SK-N-SH (cell line): ENCODE measurements around the gene ACOT8. TPM values are rescaled to one million over a fixed set of nuclear protein-coding genes. Genes with fewer than 3 reads are reported as not detected.

ENCODE experiments used
- CTCF ChIA-PET: fragments of 300-600, 350-600 bp; formaldehyde crosslinking; extraction: SDS; loops from one replicate; lab custom pipeline; 2021; lab: Yijun Ruan, JAX
- POLR2A ChIA-PET: fragments of 350-600 bp; sonication (Branson Sonifier 250); formaldehyde crosslinking; extraction: SDS; loops from one replicate; lab custom pipeline; 2020; ENCODE audit warnings: antibody characterized with exemption, inconsistent platforms; lab: Yijun Ruan, JAX
- DNase-seq: peaks from one replicate; pipeline ENCODE4 v3.0.0; 2012
- H2AFZ ChIP-seq: fragments of 200-600 bp; sonication (generic); 2 replicates; pipeline ENCODE4 v1.8.1; 2016; ENCODE audit warnings: antibody characterized with exemption, mild to moderate bottlenecking, low read depth
- H3F3A ChIP-seq: fragments of 200-600 bp; sonication (generic); replicated peaks from 2 replicates; pipeline ENCODE3; 2016; ENCODE audit warnings: antibody characterized with exemption, mild to moderate bottlenecking; ENCODE audit not compliant: insufficient read depth
- H3K27ac ChIP-seq, 2 experiments: fragments of 200-500 bp in 1 of 2; fragments of 200-600 bp in 1 of 2; sonication (Bioruptor generic) in 1 of 2; sonication (generic), shearing (Covaris generic) in 1 of 2; 2 replicates each; pipeline versions ENCODE4 v1.5.1 to v1.6.1; 2014 to 2016; ENCODE audit warnings: low read depth in 2 of 2, inconsistent platforms in 1 of 2, low read length in 1 of 2, mild to moderate bottlenecking in 1 of 2, mixed read lengths in 1 of 2
- H3K27me3 ChIP-seq: fragments of 200-600 bp; sonication (generic), shearing (Covaris generic); 2 replicates; pipeline ENCODE4 v1.6.1; 2016; ENCODE audit warnings: mixed run types; ENCODE audit not compliant: insufficient read depth
- H3K36me3 ChIP-seq, 2 experiments: fragments of 200-500 bp in 1 of 2; fragments of 200-600 bp in 1 of 2; sonication (Bioruptor generic) in 1 of 2; sonication (generic) in 1 of 2; replicated peaks in 1 of 2; 2 replicates each; pipeline versions ENCODE3 to v1.5.1; 2014 to 2016; ENCODE audit warnings: low read length in 1 of 2, mild to moderate bottlenecking in 1 of 2; ENCODE audit not compliant: insufficient read depth in 2 of 2, control insufficient read depth in 1 of 2
- H3K4me1 ChIP-seq, 2 experiments: fragments of 200-500 bp in 1 of 2; fragments of 200-600 bp in 1 of 2; sonication (Bioruptor generic) in 1 of 2; sonication (generic), shearing (Covaris generic) in 1 of 2; 2 replicates each; pipeline versions ENCODE4 v1.5.1 to v1.6.1; 2014 to 2016; ENCODE audit warnings: low read depth in 1 of 2, low read length in 1 of 2, mixed run types in 1 of 2; ENCODE audit not compliant: insufficient read depth in 2 of 2, control insufficient read depth in 1 of 2
- H3K4me2 ChIP-seq: fragments of 200-600 bp; sonication (generic), shearing (Covaris generic); 2 replicates; pipeline ENCODE4 v1.6.1; 2017; ENCODE audit warnings: mixed run types
- H3K4me3 ChIP-seq, 2 experiments: fragments of 200-500 bp in 1 of 2; fragments of 200-600 bp in 1 of 2; sonication (Bioruptor generic) in 1 of 2; sonication (generic), shearing (Covaris generic) in 1 of 2; 2 replicates each; pipeline versions ENCODE4 v1.5.1 to v1.8.1; 2014 to 2016; ENCODE audit warnings: low read depth in 2 of 2, inconsistent platforms in 1 of 2, low read length in 1 of 2, mild to moderate bottlenecking in 1 of 2, mixed read lengths in 1 of 2, moderate library complexity in 1 of 2
- H3K79me2 ChIP-seq: fragments of 200-600 bp; sonication (generic); 2 replicates; pipeline ENCODE4 v1.8.1; 2017; ENCODE audit warnings: mild to moderate bottlenecking; ENCODE audit not compliant: insufficient read depth
- H3K9ac ChIP-seq: fragments of 200-600 bp; sonication (generic); 2 replicates; pipeline ENCODE4 v1.6.1; 2017; ENCODE audit warnings: mixed run types
- H3K9me2 ChIP-seq: fragments of 200-600 bp; sonication (generic); 2 replicates; pipeline ENCODE4 v1.6.1; 2017; ENCODE audit warnings: mixed run types
- H3K9me3 ChIP-seq: fragments of 200-600 bp; sonication (generic); 2 replicates; pipeline ENCODE4 v1.6.1; 2017; ENCODE audit warnings: mixed run types, mild to moderate bottlenecking, moderate library complexity
- H4K20me1 ChIP-seq: fragments of 200-600 bp; sonication (generic); 2 replicates; pipeline ENCODE4 v1.6.1; 2017; ENCODE audit warnings: mild to moderate bottlenecking, mixed run types; ENCODE audit not compliant: insufficient read depth
- CTCF ChIP-seq: fragments of 200-600 bp; sonication (generic); IDR thresholded peaks from 2 replicates; pipeline ENCODE4 v1.6.1; 2017; ENCODE audit warnings: antibody characterized with exemption, mild to moderate bottlenecking, moderate library complexity
- FOSL2 ChIP-seq: IDR thresholded peaks from 2 replicates; pipeline ENCODE4 v1.4.0; 2012; ENCODE audit warnings: low read depth, mild to moderate bottlenecking, moderate library complexity, borderline replicate concordance
- FOXJ3 ChIP-seq: sonication (generic); formaldehyde crosslinking; IDR thresholded peaks from 2 replicates; pipeline ENCODE4 v1.5.1; 2020; ENCODE audit warnings: mild to moderate bottlenecking, missing genetic modification reagents
- FOXM1 ChIP-seq: IDR thresholded peaks from 2 replicates; pipeline ENCODE4 v1.4.0; 2012; ENCODE audit warnings: low read depth, mild to moderate bottlenecking
- POLR2AphosphoS5 ChIP-seq: IDR thresholded peaks from 2 replicates; pipeline ENCODE4 v1.6.1; 2012; ENCODE audit warnings: low read depth, low read length
- RXRA ChIP-seq: IDR thresholded peaks from 2 replicates; pipeline ENCODE4 v1.4.0; 2012; ENCODE audit warnings: low read depth, mild to moderate bottlenecking, borderline replicate concordance
- TEAD4 ChIP-seq: IDR thresholded peaks from 2 replicates; pipeline ENCODE4 v1.4.0; 2012; ENCODE audit warnings: mild to moderate bottlenecking, borderline replicate concordance; ENCODE audit not compliant: insufficient read depth
- USF2 ChIP-seq: fragments of 150-350 bp; IDR thresholded peaks from 2 replicates; pipeline ENCODE4 v1.6.1; 2017; ENCODE audit warnings: antibody characterized with exemption, low read length, low read depth, borderline replicate concordance
- WGBS: methylation state at CpG from one replicate; pipeline ENCODE4 v1.1.6; 2017; ENCODE audit warnings: low lambda C conversion rate; 5-methylcytosine and 5-hydroxymethylcytosine counted together
- polyA plus RNA-seq, 3 experiments: library from polyadenylated mRNA; depleted of rRNA; stranded (reverse); fragments of >200 nt; gene quantifications; 2 replicates each; pipeline ENCODE4 v1.2.3, GENCODE V29; 2012

ACOT8 gene
- polyA plus RNA-seq, 1 of the 3 experiments (the other 2 are of a cell fraction) = 48.4 TPM

DNA sequence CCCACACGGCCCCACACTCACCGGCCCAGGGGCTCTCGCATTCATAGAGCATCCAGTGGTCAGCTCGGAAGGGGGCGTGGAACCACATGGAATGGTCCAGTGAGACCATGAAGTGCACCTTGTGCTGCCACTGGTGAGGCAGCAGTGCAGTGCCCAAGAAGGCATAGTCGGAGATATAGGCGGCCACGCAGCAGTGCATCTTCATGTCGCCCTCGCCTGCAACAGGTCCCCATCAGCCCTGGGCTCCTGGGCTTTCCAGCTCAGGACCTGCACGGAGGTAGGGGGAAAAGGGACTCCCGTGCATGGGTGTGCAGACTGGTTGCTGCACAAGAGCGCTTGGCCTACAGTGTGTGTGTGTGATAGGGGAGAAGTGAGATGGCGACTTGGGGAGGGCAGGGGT is 13.7 kb downstream of the ACOT8 start:
- no peak for TF ChIP-seq FOSL2
- TF ChIP-seq TEAD4 = no peak
- Histone ChIP-seq H3K79me2 (peaks cover 6% of the 10 kb centered on the region), H3K27ac (no peak overlapping the region), H3K36me3 (peaks cover 31 to 50% of the 10 kb centered on the region in 2 experiments), H2AFZ (no peak overlapping the region), H3K4me1 (no peaks in the 10 kb centered on the region), H3K27me3 (no peaks in the 10 kb centered on the region), H3K4me3 (no peak overlapping the region), H3K4me2 (no peak overlapping the region), H4K20me1 (no peaks in the 10 kb centered on the region), H3K9me3 (no peaks in the 10 kb centered on the region), H3K9ac (no peak overlapping the region), H3F3A (no peaks in the 10 kb centered on the region), H3K9me2 (no peaks in the 10 kb centered on the region)
- POLR2A ChIA-PET = no interaction called here
- 98% methylated on average over 13 of the region's 14 CpGs for WGBS
- DNase-seq = no peak
- CTCF ChIA-PET = interaction anchor here (1.9 kb wide), 1 partner anchor 13 kb away, joined by 6 read pairs; no protein-coding TSS in a partner anchor

DNA sequence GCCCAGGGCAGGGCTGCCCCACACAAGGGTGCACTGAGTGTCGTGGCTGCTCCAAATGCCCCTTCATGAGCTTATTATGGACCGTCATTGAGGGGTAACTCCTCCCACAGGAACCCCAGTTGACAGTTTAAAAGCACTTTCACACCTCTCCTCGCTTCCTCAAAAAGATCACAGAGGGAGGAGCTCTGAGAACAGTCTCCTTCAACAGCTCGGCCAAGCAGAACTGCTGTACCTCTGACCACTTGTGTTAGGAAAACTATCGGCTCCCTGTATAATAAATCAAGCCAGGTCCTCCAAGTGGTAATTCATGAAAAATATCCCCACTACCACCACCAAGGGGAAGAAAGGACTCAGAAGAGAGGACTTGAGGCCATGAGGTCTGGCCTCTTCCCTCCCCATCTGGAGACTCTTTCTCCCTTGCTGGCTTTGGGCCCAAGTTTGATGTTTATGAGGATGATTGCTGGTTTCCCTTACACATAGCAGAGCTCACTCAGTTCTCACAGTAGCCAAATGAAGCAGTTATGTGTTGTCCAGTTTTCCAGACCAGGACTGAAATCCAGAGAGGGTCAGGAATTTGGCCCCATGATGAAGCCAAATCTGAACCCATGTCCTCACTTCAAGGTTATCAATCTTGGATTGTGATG is 14.9 kb downstream of the ACOT8 start:
- Histone ChIP-seq H3K27ac (peak overlapping the region in 1 of 2 experiments; percentile 4; a peak in 1 of 4 replicates), H3K9ac (no peak overlapping the region), H3K9me2 (no peaks in the 10 kb centered on the region), H3K4me1 (no peaks in the 10 kb centered on the region; a peak in 1 of 4 replicates), H3K4me2 (no peak overlapping the region), H2AFZ (no peak overlapping the region), H3K4me3 (no peak overlapping the region), H3K36me3 (peaks cover 31 to 47% of the 10 kb centered on the region in 2 experiments), H3F3A (no peaks in the 10 kb centered on the region), H3K9me3 (no peaks in the 10 kb centered on the region), H3K79me2 (peaks cover 5% of the 10 kb centered on the region), H3K27me3 (no peaks in the 10 kb centered on the region), H4K20me1 (no peaks in the 10 kb centered on the region)
- POLR2A ChIA-PET = no interaction called here
- 95% methylated on average over 5 of the region's 5 CpGs for WGBS
- DNase-seq = no peak
- CTCF ChIA-PET = interaction anchor here (0.6 to 1.9 kb wide), 4 partner anchors 10 to 798 kb away, joined by 3 to 6 read pairs (median 4); no protein-coding TSS in a partner anchor
- TF ChIP-seq POLR2AphosphoS5 (no peak), CTCF (no peak), USF2 (no peak), RXRA (no peak), FOXM1 (no peak), FOXJ3 (CRISPR knock-in tag) (no peak)
- TF ChIP-seq, all 33 proteins: peak for 0
